ENCODE measurements around the gene CPEB2. TPM values are rescaled to one million over a fixed set of nuclear protein-coding genes. Genes with fewer than 3 reads are reported as not detected.
"Not testable (repeated sequence)": the region's sequence is repeated elsewhere in the genome, so short reads cannot be mapped to it uniquely, and the experiment has no call there.

Gene CPEB2
- total RNA-seq, 1 donor from 2014 or later = 32.8 TPM

GRCh38 chr4:15054541-15054940 is 52.3 kb downstream of the CPEB2 start:
- DNase-seq = no peak

- no peak for DNase-seq
Observed at GRCh38 chr4:15060213-15060612, 57.9 kb downstream of the CPEB2 start.

GRCh38 chr4:15063341-15063740 is 61.1 kb downstream of the CPEB2 start:
- DNase-seq = no peak

GRCh38 chr4:15065516-15065915 is 63.2 kb downstream of the CPEB2 start:
- no peak for DNase-seq

GRCh38 chr4:15066140-15066539 is 63.9 kb downstream of the CPEB2 start:
- no peak for DNase-seq

- DNase-seq = no peak
Observed at GRCh38 chr4:15068298-15068697, 66.0 kb downstream of the CPEB2 start.

GRCh38 chr4:15075875-15076274 is 73.6 kb downstream of the CPEB2 start:
- no peak for DNase-seq

GRCh38 chr4:15077969-15078368 is 75.7 kb downstream of the CPEB2 start:
- DNase-seq = no peak

- DNase-seq = no peak
Observed at GRCh38 chr4:15078682-15079642, 76.7 kb downstream of the CPEB2 start.

- DNase-seq = no peak
Observed at GRCh38 chr4:15084780-15085179, 82.5 kb downstream of the CPEB2 start.

- not testable (repeated sequence) for DNase-seq
Observed at GRCh38 chr4:15085762-15086161, 83.5 kb downstream of the CPEB2 start.

GRCh38 chr4:15086259-15086658 is 84.0 kb downstream of the CPEB2 start:
- DNase-seq = not testable (repeated sequence)

- DNase-seq = no peak
Observed at GRCh38 chr4:15088394-15089035, 86.2 kb downstream of the CPEB2 start.

- DNase-seq = no peak
Observed at GRCh38 chr4:15089979-15090378, 87.7 kb downstream of the CPEB2 start.

- DNase-seq = no peak
Observed at GRCh38 chr4:15100380-15100779, 98.1 kb downstream of the CPEB2 start.

- DNase-seq = peak; percentile 44
Observed at GRCh38 chr4:15100994-15101695, 98.9 kb downstream of the CPEB2 start.

GRCh38 chr4:15104825-15105224 is 102.5 kb downstream of the CPEB2 start:
- no peak for DNase-seq

GRCh38 chr4:15106399-15106798 is 104.1 kb downstream of the CPEB2 start:
- no peak for DNase-seq

GRCh38 chr4:15109600-15109999 is 107.3 kb downstream of the CPEB2 start:
- no peak for DNase-seq

- no peak for DNase-seq
Observed at GRCh38 chr4:15110120-15110571, 107.9 kb downstream of the CPEB2 start.

- DNase-seq = no peak
Observed at GRCh38 chr4:15116509-15117079, 114.3 kb downstream of the CPEB2 start.

GRCh38 chr4:15117270-15117946 is 115.1 kb downstream of the CPEB2 start:
- no peak for DNase-seq

Measured in occipital lobe (tissue), 2 donors.